ENCODE results near the gene TTC28. TPM values are rescaled to one million over a fixed set of nuclear protein-coding genes. Genes with fewer than 3 reads are reported as not detected.

TTC28 gene
- total RNA-seq, 1 experiment from 2014 or later, result 0.12 TPM

- TF ChIP-seq EZH2 (IDR thresholded peaks at IDR 0.05) (no peak), ZFX (IDR thresholded peaks at IDR 0.05) (no peak), EGR1 (IDR thresholded peaks at IDR 0.05; ENCODE audit: low read depth) (no peak), CEBPB (IDR thresholded peaks at IDR 0.05; ENCODE audit: low read depth) (no peak), SP1 (IDR thresholded peaks at IDR 0.05; ENCODE audit: low read depth) (no peak)
Measured at GRCh38 chr22:27970596-27971220, 708.9 kb downstream of the TTC28 start (continued).

- ATAC-seq (no peak), DNase-seq (ENCODE audit: low read depth, low spot score) (no peak)
- Histone ChIP-seq H3K79me2 (ENCODE audit: insufficient read depth, low read length) (no peaks in the 10 kb centered on the region), H3K9ac (ENCODE audit: low read length) (no peak overlapping the region), H4K20me1 (ENCODE audit: insufficient read depth) (no peaks in the 10 kb centered on the region), H3K4me1 (ENCODE audit: control insufficient read depth in 1 of 2, insufficient read depth in 2 of 2, low read length in 2 of 2) (peaks cover 20 to 33% of the 10 kb centered on the region in 2 experiments), H3K9me3 (ENCODE audit: control insufficient read depth in 1 of 2, insufficient read depth in 1 of 2, low read depth in 1 of 2, low read length in 2 of 2) (no peaks in the 10 kb centered on the region; a peak in 1 of 4 replicates), H3K4me3 (replicated peaks in 1 of 2; ENCODE audit: low read depth in 1 of 2, low read length in 2 of 2) (no peak overlapping the region), H2AFZ (ENCODE audit: low read depth, low read length, poor library complexity, severe bottlenecking) (no peak overlapping the region), H3K9me2 (ENCODE audit: insufficient read depth) (no peaks in the 10 kb centered on the region), H3K27me3 (ENCODE audit: insufficient read depth, low read length) (no peaks in the 10 kb centered on the region), H3K4me2 (ENCODE audit: low read length) (no peak overlapping the region), H3K36me3 (ENCODE audit: control insufficient read depth in 1 of 2, insufficient read depth in 2 of 2, low read length in 2 of 2) (no peaks in the 10 kb centered on the region), H3K27ac (ENCODE audit: low read depth, low read length) (no peak overlapping the region)
- intact Hi-C loops (cut with micrococcal nuclease), result no loop called here
- POLR2A ChIA-PET, result no interaction called here
- RAD21 ChIA-PET (ENCODE audit: low non-redundant PET in 1 of 2, low total read pairs in 2 of 2, uncharacterized antibody in 2 of 2, unreplicated experiment in 2 of 2), result no interaction called here
- CTCF ChIA-PET, result no interaction called here
- TF ChIP-seq ZFX (IDR thresholded peaks at IDR 0.05) (no peak), JUND (IDR thresholded peaks at IDR 0.05) (no peak), FOSL1 (IDR thresholded peaks at IDR 0.05; ENCODE audit: low read depth) (no peak), SP1 (IDR thresholded peaks at IDR 0.05; ENCODE audit: low read depth) (no peak), EZH2phosphoT487 (IDR thresholded peaks at IDR 0.05; ENCODE audit: borderline replicate concordance) (no peak), POLR2AphosphoS5 (IDR thresholded peaks at IDR 0.05; ENCODE audit: low read depth, low read length) (no peak), ZNF274 (IDR thresholded peaks at IDR 0.05; ENCODE audit: low read depth, low read length) (no peak), CEBPB (IDR thresholded peaks at IDR 0.05; ENCODE audit: low read depth) (no peak), CTCF (IDR thresholded peaks at IDR 0.05 in 2 of 3, conservative IDR thresholded peaks at IDR 0.05 in 1 of 3; ENCODE audit: borderline replicate concordance in 1 of 3, insufficient read depth in 1 of 3, low read depth in 2 of 3, low read length in 2 of 3) (no peak), EZH2 (IDR thresholded peaks at IDR 0.05) (no peak)
- BruUV-seq (replicated peaks), result no TSS peak
Measured at GRCh38 chr22:27966168-27967064, 713.2 kb downstream of the TTC28 start.
